Measurements from ENCODE around the gene ZNF70.

Gene ZNF70

DNA sequence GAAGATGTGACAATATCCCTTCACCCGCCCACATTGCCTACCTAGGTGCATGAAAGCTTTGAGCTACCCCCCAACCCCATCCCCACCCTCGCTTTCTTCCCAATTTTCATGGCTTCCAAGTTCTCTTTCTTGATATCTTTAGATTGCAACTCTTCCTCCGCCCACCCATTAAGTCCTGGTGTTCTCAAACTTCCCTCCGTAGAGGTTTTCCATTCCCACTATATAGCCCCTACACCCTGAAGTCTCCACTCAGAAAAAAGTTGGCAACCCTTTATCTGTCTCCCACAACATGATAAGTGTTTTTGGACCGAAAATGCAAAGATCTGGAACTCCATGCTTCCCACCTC is 572 bp downstream of the ZNF70 start:
- no peaks in the 10 kb centered on the region for H3K36me3 ChIP-seq
- TF ChIP-seq, protein P1, sequence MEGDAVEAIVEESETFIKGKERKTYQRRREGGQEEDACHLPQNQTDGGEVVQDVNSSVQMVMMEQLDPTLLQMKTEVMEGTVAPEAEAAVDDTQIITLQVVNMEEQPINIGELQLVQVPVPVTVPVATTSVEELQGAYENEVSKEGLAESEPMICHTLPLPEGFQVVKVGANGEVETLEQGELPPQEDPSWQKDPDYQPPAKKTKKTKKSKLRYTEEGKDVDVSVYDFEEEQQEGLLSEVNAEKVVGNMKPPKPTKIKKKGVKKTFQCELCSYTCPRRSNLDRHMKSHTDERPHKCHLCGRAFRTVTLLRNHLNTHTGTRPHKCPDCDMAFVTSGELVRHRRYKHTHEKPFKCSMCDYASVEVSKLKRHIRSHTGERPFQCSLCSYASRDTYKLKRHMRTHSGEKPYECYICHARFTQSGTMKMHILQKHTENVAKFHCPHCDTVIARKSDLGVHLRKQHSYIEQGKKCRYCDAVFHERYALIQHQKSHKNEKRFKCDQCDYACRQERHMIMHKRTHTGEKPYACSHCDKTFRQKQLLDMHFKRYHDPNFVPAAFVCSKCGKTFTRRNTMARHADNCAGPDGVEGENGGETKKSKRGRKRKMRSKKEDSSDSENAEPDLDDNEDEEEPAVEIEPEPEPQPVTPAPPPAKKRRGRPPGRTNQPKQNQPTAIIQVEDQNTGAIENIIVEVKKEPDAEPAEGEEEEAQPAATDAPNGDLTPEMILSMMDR (IDR thresholded peaks at IDR 0.05) = no peak
- H3K4me3 ChIP-seq (ENCODE audit: low read depth in 1 of 2, low read length in 1 of 2) = peak overlapping the region; percentile 83 to 84
- peak overlapping the region; percentile 79 for H3K27ac ChIP-seq
- no peaks in the 10 kb centered on the region for H3K27me3 ChIP-seq
- H3K9me3 ChIP-seq = no peaks in the 10 kb centered on the region
- peaks cover 15% of the 10 kb centered on the region in 2 experiments for H3K4me1 ChIP-seq (ENCODE audit: control insufficient read depth in 1 of 2, insufficient read depth in 1 of 2, low read depth in 1 of 2, low read length in 1 of 2)

DNA sequence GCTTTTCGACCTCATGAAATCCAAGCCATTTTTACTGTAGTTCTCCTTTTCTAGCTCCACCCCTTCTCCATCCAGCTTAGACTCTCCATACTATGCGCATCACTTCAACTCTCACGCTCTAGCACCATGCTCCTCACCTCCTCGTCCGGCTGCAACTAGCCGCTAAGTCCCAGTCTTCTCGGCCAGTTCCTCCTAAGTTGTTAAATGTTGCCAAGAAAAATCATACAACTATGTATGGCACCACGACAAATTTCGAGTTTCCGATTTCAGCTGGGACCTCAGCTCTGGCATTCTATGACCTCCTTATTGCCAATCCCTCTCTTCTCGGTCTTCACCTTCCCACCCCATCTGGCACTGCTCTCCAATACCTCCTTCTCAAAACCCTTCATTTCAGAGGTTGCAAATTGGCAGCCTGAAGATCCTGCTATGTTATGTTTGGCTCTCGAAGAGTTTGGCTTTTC is 1.0 kb downstream of the ZNF70 start:
- H3K4me3 ChIP-seq (ENCODE audit: low read depth in 1 of 2, low read length in 1 of 2) = no peak overlapping the region
- TF ChIP-seq, protein P1 (IDR thresholded peaks at IDR 0.05) = no peak
- no peaks in the 10 kb centered on the region for H3K27me3 ChIP-seq

DNA sequence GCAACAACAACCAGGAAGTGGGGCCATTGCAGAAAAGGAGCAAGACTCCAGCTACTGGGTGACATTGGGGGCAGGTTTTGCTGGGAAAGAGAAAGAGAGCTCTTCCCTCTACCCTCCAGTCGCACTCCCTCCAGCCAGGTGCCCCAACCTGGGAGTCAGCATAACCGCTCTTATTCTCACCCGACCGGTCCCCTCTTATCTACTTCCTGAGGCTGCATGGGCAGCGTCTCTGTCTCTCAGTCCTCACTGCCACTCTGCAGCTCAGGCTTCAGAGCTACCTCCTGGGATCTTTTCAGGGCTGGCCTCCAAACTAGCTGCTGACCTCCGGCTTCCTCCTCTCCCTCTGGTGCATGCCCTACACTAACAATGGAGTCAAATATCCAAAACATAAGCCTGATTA is 5.1 kb downstream of the ZNF70 start:
- no peaks in the 10 kb centered on the region for H3K9me3 ChIP-seq
- H3K4me3 ChIP-seq (ENCODE audit: low read depth in 1 of 2, low read length in 1 of 2) = no peak overlapping the region
- no peaks in the 10 kb centered on the region for H3K27me3 ChIP-seq
- TF ChIP-seq, protein P1 (IDR thresholded peaks at IDR 0.05) = no peak
- H3K36me3 ChIP-seq = peaks cover 24% of the 10 kb centered on the region
- H3K4me1 ChIP-seq (ENCODE audit: control insufficient read depth in 1 of 2, insufficient read depth in 1 of 2, low read depth in 1 of 2, low read length in 1 of 2) = peaks cover 8 to 11% of the 10 kb centered on the region in 2 experiments
- no peak overlapping the region for H3K27ac ChIP-seq

More for the DNA sequence above, 1.0 kb downstream of the ZNF70 start:
- Histone ChIP-seq H3K9me3 (no peaks in the 10 kb centered on the region), H3K36me3 (peaks cover 2% of the 10 kb centered on the region), H3K4me1 (ENCODE audit: control insufficient read depth in 1 of 2, insufficient read depth in 1 of 2, low read depth in 1 of 2, low read length in 1 of 2) (peaks cover 15% of the 10 kb centered on the region in 2 experiments), H3K27ac (no peak overlapping the region)

DNA sequence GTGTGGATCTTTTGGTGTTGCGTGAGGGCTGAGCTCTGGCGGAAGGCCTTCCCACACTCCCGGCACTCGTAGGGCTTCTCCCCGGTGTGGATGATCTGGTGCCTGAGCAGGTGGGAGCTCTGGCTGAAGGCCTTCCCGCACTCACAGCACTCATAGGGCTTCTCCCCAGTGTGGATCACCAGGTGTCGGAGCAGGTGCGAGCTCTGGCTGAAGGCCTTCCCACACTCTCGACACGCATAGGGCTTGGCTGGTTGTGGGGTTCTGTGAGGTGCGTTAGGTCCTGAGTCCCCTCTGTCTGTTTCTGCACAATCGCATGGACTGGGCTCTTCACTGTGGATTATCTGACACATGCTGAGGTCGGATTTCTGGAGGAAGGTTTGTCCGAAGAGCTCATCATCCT is 6.4 kb downstream of the ZNF70 start:
- Histone ChIP-seq H3K27me3 (no peaks in the 10 kb centered on the region), H3K9me3 (no peaks in the 10 kb centered on the region), H3K27ac (no peak overlapping the region), H3K4me3 (ENCODE audit: low read depth in 1 of 2, low read length in 1 of 2) (no peak overlapping the region), H3K4me1 (ENCODE audit: control insufficient read depth in 1 of 2, insufficient read depth in 1 of 2, low read depth in 1 of 2, low read length in 1 of 2) (no peaks in the 10 kb centered on the region), H3K36me3 (peaks cover 24% of the 10 kb centered on the region)
- TF ChIP-seq, protein P1 (IDR thresholded peaks at IDR 0.05) = no peak

DNA sequence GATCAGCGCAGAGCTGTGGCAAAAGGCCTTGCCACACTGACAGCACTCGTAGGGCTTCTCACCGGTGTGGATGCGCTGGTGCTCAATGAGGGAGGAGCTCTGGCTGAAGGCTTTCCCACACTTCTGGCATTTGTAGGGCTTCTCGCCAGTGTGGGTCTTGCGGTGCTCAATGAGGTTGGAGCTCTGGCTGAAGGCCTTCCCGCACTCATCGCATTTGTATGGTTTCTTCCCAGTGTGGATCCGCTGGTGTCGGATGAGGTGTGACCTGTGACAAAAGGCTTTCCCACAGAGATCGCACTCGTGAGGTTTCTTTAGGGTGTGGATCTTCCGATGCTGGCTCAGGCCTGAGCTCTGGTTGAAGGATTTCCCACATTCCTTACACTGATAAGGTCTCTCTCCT is 6.9 kb downstream of the ZNF70 start:
- no peaks in the 10 kb centered on the region for H3K9me3 ChIP-seq
- TF ChIP-seq, protein P1 (IDR thresholded peaks at IDR 0.05) = no peak
- H3K4me3 ChIP-seq (ENCODE audit: low read depth in 1 of 2, low read length in 1 of 2) = no peak overlapping the region
- H3K4me1 ChIP-seq (ENCODE audit: control insufficient read depth in 1 of 2, insufficient read depth in 1 of 2, low read depth in 1 of 2, low read length in 1 of 2) = no peaks in the 10 kb centered on the region
- H3K36me3 ChIP-seq = peaks cover 24% of the 10 kb centered on the region
- no peaks in the 10 kb centered on the region for H3K27me3 ChIP-seq
- no peak overlapping the region for H3K27ac ChIP-seq

DNA sequence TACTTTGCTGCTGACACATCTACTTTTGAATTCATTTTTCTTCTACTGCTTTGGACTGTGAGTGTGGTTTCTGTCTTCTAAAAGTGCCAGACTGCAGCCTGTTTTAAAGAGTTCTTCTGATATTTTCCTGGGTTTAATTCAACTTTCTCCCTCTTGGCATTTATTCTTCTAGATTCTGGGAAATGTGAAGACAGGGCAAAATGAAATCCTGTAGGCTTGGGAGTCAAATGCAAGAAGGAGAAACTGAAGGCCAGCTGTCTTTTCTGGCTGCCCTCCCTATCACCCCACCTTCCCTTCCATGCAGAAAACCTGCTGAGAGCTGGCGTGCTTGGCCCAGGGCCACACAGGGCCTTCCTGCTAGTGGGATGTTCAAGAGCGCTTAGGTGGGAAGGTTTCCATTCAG is 7.6 kb downstream of the ZNF70 start:
- Histone ChIP-seq H3K27me3 (no peaks in the 10 kb centered on the region), H3K9me3 (no peaks in the 10 kb centered on the region), H3K27ac (no peak overlapping the region), H3K36me3 (peaks cover 24% of the 10 kb centered on the region), H3K4me3 (ENCODE audit: low read depth in 1 of 2, low read length in 1 of 2) (no peak overlapping the region), H3K4me1 (ENCODE audit: control insufficient read depth in 1 of 2, insufficient read depth in 1 of 2, low read depth in 1 of 2, low read length in 1 of 2) (no peaks in the 10 kb centered on the region)
- TF ChIP-seq, protein P1 (IDR thresholded peaks at IDR 0.05) = no peak

Measured in neutrophil (primary cell).